ENCODE results near the gene KCNIP4. TPM values are rescaled to one million over a fixed set of nuclear protein-coding genes. Genes with fewer than 3 reads are reported as not detected.
"Not testable (repeated sequence)": the region's sequence is repeated elsewhere in the genome, so short reads cannot be mapped to it uniquely, and the experiment has no call there.

The KCNIP4 gene
- 0.17 and 0.80 TPM in 2 replicates for total RNA-seq

GRCh38 chr4:21948347-21949072 lies at the start of gene KCNIP4:
Gene KCNIP4, minus strand, starts transcription at chr4:21948772.
- DNase-seq (ENCODE audit: low read depth): no peak
- no peak for TF ChIP-seq CTCF (conservative IDR thresholded peaks at IDR 0.05; ENCODE audit: low read depth, low read length)
- H3K4me3 ChIP-seq (ENCODE audit: low read depth, low read length): peak within 1 kb of the TSS; percentile 56

- DNase-seq (ENCODE audit: low read depth); H3K4me3 ChIP-seq (ENCODE audit: low read depth, low read length): not testable (repeated sequence)
Measured at GRCh38 chr4:21996618-21997017, 48.0 kb upstream of the KCNIP4 start.

GRCh38 chr4:21992330-21992729 lies 43.8 kb upstream of the KCNIP4 start:
- TF ChIP-seq CTCF (conservative IDR thresholded peaks at IDR 0.05; ENCODE audit: low read depth, low read length): no peak
- no peak overlapping the region for H3K4me3 ChIP-seq (ENCODE audit: low read depth, low read length)
- no peak for DNase-seq (ENCODE audit: low read depth)

- no peak overlapping the region for H3K4me3 ChIP-seq (ENCODE audit: low read depth, low read length)
- no peak for TF ChIP-seq CTCF (conservative IDR thresholded peaks at IDR 0.05; ENCODE audit: low read depth, low read length)
- DNase-seq (ENCODE audit: low read depth): no peak
Measured at GRCh38 chr4:21991562-21991961, 43.0 kb upstream of the KCNIP4 start.

- no peak for TF ChIP-seq CTCF (conservative IDR thresholded peaks at IDR 0.05; ENCODE audit: low read depth, low read length)
- no peak overlapping the region for H3K4me3 ChIP-seq (ENCODE audit: low read depth, low read length)
- DNase-seq (ENCODE audit: low read depth): no peak
Measured at GRCh38 chr4:21991050-21991449, 42.5 kb upstream of the KCNIP4 start.

GRCh38 chr4:21989351-21989750 lies 40.8 kb upstream of the KCNIP4 start:
- H3K4me3 ChIP-seq (ENCODE audit: low read depth, low read length): no peak overlapping the region
- TF ChIP-seq CTCF (conservative IDR thresholded peaks at IDR 0.05; ENCODE audit: low read depth, low read length): no peak

GRCh38 chr4:21986307-21986706 lies 37.7 kb upstream of the KCNIP4 start:
- H3K4me3 ChIP-seq (ENCODE audit: low read depth, low read length): no peak overlapping the region
- TF ChIP-seq CTCF (conservative IDR thresholded peaks at IDR 0.05; ENCODE audit: low read depth, low read length): no peak
- DNase-seq (ENCODE audit: low read depth): no peak

More at GRCh38 chr4:21989351-21989750, 40.8 kb upstream of the KCNIP4 start:
- no peak for DNase-seq (ENCODE audit: low read depth)
